ENCODE measurements around the gene PLPP3. TPM values are rescaled to one million over a fixed set of nuclear protein-coding genes. Genes with fewer than 3 reads are reported as not detected.

The PLPP3 gene
- total and polyA plus RNA-seq, 2 of the 8 experiments (the other 6 are each of a cell fraction or from before 2014, with no cell fraction given) = 33.2 to 42.0 TPM

DNA sequence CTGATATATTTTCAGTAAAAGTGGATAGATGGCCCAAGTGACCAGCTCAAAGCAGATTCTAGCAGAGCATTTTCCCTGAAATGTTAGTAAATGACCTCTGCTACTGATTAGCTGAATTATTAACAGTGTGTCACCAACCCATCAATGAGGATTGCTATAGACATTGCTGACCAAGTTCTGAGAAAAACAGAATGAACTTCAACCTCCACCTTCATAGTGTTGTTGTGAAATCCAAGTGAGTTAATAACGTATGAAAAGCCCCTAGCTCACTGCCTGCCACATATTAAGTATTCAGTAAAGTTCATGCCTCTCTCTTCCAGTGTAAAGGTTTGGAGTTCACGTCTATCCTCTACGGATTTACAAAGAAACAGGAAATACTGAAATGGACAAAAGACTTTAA is 15.8 kb downstream of the PLPP3 start:
- Histone ChIP-seq H3K56ac (replicated peaks; ENCODE audit: insufficient read length, low read depth, low read length) (no peak overlapping the region), H3K18ac (ENCODE audit: extremely low read depth, low read length) (no peak overlapping the region), H2BK5ac (ENCODE audit: low read depth, low read length) (no peak overlapping the region), H3K14ac (ENCODE audit: insufficient read length) (no peak overlapping the region), H4K5ac (ENCODE audit: insufficient read length, low read depth, low read length) (no peak overlapping the region), H3K23me2 (ENCODE audit: low read depth, low read length) (no peaks in the 10 kb centered on the region), H3K9me3 (ENCODE audit: insufficient read depth in 2 of 2, low read depth in 1 of 2, low read length in 1 of 2) (no peaks in the 10 kb centered on the region), H4K91ac (replicated peaks; ENCODE audit: insufficient read length, low read length) (no peak overlapping the region), H3K27me3 (replicated peaks in 1 of 4; ENCODE audit: control insufficient read depth in 3 of 4, extremely low read depth in 1 of 4, insufficient read depth in 3 of 4, low read length in 3 of 4) (no peaks in the 10 kb centered on the region), H3K4ac (replicated peaks; ENCODE audit: insufficient read length, low read depth, low read length) (no peak overlapping the region), H3K27ac (ENCODE audit: low read depth, low read length) (no peak overlapping the region), H3K79me1 (ENCODE audit: low read depth, low read length) (peaks cover 5% of the 10 kb centered on the region), H2BK15ac (ENCODE audit: low read length) (no peak overlapping the region), H2BK120ac (replicated peaks; ENCODE audit: low read depth, low read length) (no peak overlapping the region), H2AK5ac (ENCODE audit: low read depth, low read length) (no peak overlapping the region), H2AFZ (ENCODE audit: low read length) (no peak overlapping the region), H3K4me3 (ENCODE audit: extremely low read depth in 1 of 4, insufficient read depth in 2 of 4, low read depth in 3 of 4, low read length in 4 of 4) (peak overlapping the region in 1 of 4 experiments; percentile 17; a peak in 1 of 8 replicates), H3K4me2 (ENCODE audit: insufficient read depth in 1 of 2, low read depth in 2 of 2, low read length in 2 of 2) (peak overlapping the region; percentile 31 to 65; a peak in 3 of 4 replicates), H3K36me3 (ENCODE audit: control insufficient read depth in 2 of 4, insufficient read depth in 4 of 4, low read length in 3 of 4) (no peaks in the 10 kb centered on the region; a peak in 1 of 8 replicates), H3K9ac (replicated peaks in 1 of 4; ENCODE audit: extremely low read depth in 1 of 4, low read depth in 3 of 4, low read length in 3 of 4) (peak overlapping the region in 1 of 4 experiments; percentile 34; a peak in 1 of 7 replicates), H4K8ac (ENCODE audit: extremely low read depth, insufficient read depth, low read length) (no peak overlapping the region), H3K4me1 (replicated peaks in 1 of 4; ENCODE audit: control insufficient read depth in 3 of 4, insufficient read depth in 4 of 4, low read length in 3 of 4) (peaks cover 5 to 46% (median 31%) of the 10 kb centered on the region in 4 experiments; a peak in 6 of 7 replicates), H3K79me2 (ENCODE audit: control insufficient read depth in 1 of 2, insufficient read depth in 2 of 2, low read length in 2 of 2) (peaks cover 26 to 94% of the 10 kb centered on the region in 2 experiments), H2BK12ac (ENCODE audit: low read depth, low read length) (no peak overlapping the region), H2BK20ac (ENCODE audit: low read length) (no peak overlapping the region), H4K20me1 (replicated peaks in 1 of 2; ENCODE audit: control insufficient read depth in 1 of 2, insufficient read depth in 2 of 2, low read length in 2 of 2) (peaks cover 2 to 3% of the 10 kb centered on the region in 2 experiments), H3K23ac (ENCODE audit: insufficient read length) (no peak overlapping the region)
- DNase-seq (ENCODE audit: low read depth in 1 of 2, low spot score in 2 of 2) (no peak), FAIRE-seq (no peak)
- ChIA-PET CTCF (ENCODE audit: partially characterized antibody) (interaction anchor here (1.2 to 4.0 kb wide), 4 partner anchors 15 to 46 kb away, joined by 3 to 31 read pairs (median 5); partner anchors contain the start of gene PLPP3), POLR2A (ENCODE audit: partially characterized antibody) (interaction anchor here (0.9 to 3.8 kb wide), 4 partner anchors 11 to 26 kb away, joined by 3 to 21 read pairs (median 18); no protein-coding TSS in a partner anchor)
- 60% methylated on average over 3 of the region's 3 CpGs; no CpG with 5 or more reads in 1 of the 2 experiments for WGBS, 2 experiments (ENCODE audit: extremely low coverage in 1 of 2, insufficient coverage in 1 of 2, insufficient read length in 1 of 2, insufficient replicate concordance in 2 of 2, low coverage in 1 of 2, low lambda C conversion rate in 2 of 2, missing lambda C conversion rate in 1 of 2)
- TF ChIP-seq HDAC6 (IDR thresholded peaks at IDR 0.05; ENCODE audit: low read depth, low read length) (no peak), JUND (IDR thresholded peaks at IDR 0.05; ENCODE audit: low read length) (no peak), BCL11A (IDR thresholded peaks at IDR 0.05; ENCODE audit: low read depth in 2 of 2, low read length in 2 of 2) (no peak), KDM1A (IDR thresholded peaks at IDR 0.05; ENCODE audit: borderline replicate concordance, low read length) (no peak), FOSL1 (IDR thresholded peaks at IDR 0.05; ENCODE audit: insufficient read depth, low read depth, low read length) (no peak), BACH1 (IDR thresholded peaks at IDR 0.05; ENCODE audit: low read length) (no peak), SRF (IDR thresholded peaks at IDR 0.05; ENCODE audit: low read depth, low read length) (no peak), ASH2L (IDR thresholded peaks at IDR 0.05; ENCODE audit: low read length) (no peak), GTF2F1 (IDR thresholded peaks at IDR 0.05; ENCODE audit: borderline replicate concordance, low read depth, low read length) (no peak), CBX5 (IDR thresholded peaks at IDR 0.05; ENCODE audit: low read depth, low read length) (no peak), BRCA1 (IDR thresholded peaks at IDR 0.05; ENCODE audit: low read depth, low read length) (no peak), SAP30 (IDR thresholded peaks at IDR 0.05; ENCODE audit: insufficient read depth, insufficient replicate concordance, low read length) (no peak), RXRA (IDR thresholded peaks at IDR 0.05; ENCODE audit: insufficient read depth, low read depth, low read length) (no peak)
- TF ChIP-seq, protein P1, sequence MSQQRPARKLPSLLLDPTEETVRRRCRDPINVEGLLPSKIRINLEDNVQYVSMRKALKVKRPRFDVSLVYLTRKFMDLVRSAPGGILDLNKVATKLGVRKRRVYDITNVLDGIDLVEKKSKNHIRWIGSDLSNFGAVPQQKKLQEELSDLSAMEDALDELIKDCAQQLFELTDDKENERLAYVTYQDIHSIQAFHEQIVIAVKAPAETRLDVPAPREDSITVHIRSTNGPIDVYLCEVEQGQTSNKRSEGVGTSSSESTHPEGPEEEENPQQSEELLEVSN (IDR thresholded peaks at IDR 0.05) = no peak

All from H1 (cell line).